Measurements from ENCODE around the gene DAB2IP.

DNA sequence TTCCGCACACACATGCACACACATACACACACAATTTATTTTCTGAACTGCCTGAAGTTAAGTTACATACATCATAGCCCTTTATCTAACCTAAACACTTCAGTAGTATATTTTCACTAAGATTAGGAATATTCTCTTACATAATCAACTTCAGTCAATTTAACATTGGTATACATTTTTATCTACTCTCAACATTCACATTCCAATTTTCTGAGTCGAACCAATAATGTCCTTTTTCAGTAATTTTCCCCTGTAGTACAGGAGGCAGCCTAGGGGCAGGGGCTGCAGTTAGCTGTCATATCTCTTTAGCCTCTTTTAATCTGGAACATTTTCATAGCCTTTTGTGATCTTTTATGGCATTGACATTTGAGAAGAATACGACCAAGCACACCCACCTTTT is 150.1 kb downstream of the DAB2IP start:
- TF ChIP-seq, protein P1, sequence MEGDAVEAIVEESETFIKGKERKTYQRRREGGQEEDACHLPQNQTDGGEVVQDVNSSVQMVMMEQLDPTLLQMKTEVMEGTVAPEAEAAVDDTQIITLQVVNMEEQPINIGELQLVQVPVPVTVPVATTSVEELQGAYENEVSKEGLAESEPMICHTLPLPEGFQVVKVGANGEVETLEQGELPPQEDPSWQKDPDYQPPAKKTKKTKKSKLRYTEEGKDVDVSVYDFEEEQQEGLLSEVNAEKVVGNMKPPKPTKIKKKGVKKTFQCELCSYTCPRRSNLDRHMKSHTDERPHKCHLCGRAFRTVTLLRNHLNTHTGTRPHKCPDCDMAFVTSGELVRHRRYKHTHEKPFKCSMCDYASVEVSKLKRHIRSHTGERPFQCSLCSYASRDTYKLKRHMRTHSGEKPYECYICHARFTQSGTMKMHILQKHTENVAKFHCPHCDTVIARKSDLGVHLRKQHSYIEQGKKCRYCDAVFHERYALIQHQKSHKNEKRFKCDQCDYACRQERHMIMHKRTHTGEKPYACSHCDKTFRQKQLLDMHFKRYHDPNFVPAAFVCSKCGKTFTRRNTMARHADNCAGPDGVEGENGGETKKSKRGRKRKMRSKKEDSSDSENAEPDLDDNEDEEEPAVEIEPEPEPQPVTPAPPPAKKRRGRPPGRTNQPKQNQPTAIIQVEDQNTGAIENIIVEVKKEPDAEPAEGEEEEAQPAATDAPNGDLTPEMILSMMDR (conservative IDR thresholded peaks at IDR 0.05), result no peak
- no peak for TF ChIP-seq EZH2 (IDR thresholded peaks at IDR 0.05; ENCODE audit: low read depth)

Data from PC-9 (cell line).